Right lung (tissue), 5 donors: ENCODE measurements around the gene NQO2. TPM values are rescaled to one million over a fixed set of nuclear protein-coding genes. Genes with fewer than 3 reads are reported as not detected.
"Not testable (repeated sequence)": the region's sequence is repeated elsewhere in the genome, so short reads cannot be mapped to it uniquely, and the experiment has no call there.

Source experiments
- DNase-seq, 2 donors: peaks; one replicate each; pipeline ENCODE4 v3.0.0-alpha.2; 2013
- polyA plus RNA-seq, 5 donors: library from polyadenylated mRNA; unstranded; fragments of 120-200 nt; gene quantifications; one replicate each; pipeline versions ENCODE4 v1.2.1 to v1.2.3, GENCODE V29; 2013; ENCODE audit warnings: inconsistent platforms in 1 of 5, low replicate concordance in 1 of 5; ENCODE audit not compliant: insufficient read length in 5 of 5, insufficient read depth in 1 of 5

The NQO2 gene
- polyA plus RNA-seq, 5 donors = 25.8 to 36.6 (median 29.5) TPM

DNA sequence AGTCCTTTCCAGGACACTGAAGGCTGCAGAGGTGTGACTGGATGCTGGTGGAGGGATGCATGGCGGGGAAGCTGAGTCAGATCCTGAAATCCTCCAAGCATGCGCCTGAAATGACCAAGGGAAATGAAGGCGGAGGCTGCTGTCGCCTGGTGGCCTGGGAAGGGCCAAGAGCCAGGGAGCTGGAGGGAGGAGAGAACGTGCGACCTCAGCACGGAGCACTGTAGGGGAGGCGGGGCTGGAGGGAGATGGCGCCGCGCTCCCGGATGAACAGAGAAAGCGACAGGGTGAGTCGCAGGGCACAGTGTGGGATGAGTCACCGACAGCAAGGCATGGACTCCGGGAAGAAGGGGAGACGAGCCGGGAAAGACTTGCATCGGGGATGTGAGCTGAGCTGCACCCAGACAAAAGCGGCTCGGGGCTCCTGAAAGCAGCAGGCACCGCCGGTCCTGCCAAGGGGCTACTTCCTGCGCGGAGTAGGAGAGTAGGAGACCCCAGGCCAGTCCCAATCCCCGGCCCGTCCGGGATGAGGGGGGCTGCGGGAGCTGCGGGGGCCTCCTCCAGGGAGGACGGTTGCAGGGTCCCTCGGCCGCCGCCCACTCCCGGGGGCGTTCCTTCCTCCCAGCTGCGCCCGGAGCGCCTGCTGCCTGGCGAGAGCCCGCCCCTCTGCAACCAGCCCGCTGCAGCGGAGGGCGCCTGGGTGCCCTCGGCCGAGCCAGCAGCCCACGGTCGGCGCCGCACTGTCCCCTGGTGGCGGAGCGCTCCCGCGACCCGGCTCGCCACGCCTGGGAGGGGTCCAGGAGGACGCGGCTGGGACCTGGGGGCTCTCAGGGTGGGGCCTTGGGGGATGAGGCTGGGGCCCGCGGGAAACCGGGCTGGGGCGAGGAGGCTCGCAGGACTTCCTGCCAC is 11.0 kb upstream of the NQO2 start:
- peak; percentile 91 to 92 for DNase-seq

GRCh38 chr6:2989332-2990247 is 10.1 kb upstream of the NQO2 start:
- DNase-seq = peak; percentile 98

DNA sequence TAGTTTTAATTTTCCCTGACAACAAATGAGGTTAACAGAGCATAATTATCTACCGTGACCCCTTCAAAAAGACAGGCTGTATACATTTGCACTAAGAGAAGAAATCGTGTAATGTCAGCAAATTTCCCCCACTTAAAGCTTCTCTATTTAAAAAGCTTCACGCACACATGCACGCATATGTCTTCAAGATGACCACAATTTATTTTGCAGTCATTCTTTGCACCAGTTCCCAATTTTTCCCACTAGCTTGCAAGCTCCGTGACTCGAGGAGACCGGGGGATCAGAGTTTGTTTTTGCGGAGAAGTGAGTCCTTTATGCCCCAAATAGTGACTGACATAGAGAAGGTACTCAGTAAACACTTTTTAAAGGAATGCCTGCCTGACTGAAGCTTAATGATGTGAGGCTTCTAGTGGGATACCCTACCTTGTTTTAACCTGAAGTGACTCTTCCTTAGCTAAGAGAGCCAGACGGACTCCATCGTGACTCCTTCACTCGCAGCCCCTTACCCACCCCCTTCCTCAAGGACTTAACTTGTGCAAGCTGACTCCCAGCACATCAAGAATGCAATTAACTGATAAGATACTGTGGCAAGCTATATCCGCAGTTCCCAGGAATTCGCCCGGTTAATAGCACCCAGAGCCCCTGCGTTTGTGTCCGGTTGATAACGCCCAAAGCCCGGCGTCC is 9.3 kb upstream of the NQO2 start:
- DNase-seq = peak; percentile 67 to 76

GRCh38 chr6:2990932-2991506 is 8.7 kb upstream of the NQO2 start:
- DNase-seq = no peak

- DNase-seq = no peak
These were observed 7.2 kb upstream of the NQO2 start for GRCh38 chr6:2992330-2992979.

- no peak for DNase-seq
These were observed 5.9 kb upstream of the NQO2 start for GRCh38 chr6:2993755-2994317.

DNA sequence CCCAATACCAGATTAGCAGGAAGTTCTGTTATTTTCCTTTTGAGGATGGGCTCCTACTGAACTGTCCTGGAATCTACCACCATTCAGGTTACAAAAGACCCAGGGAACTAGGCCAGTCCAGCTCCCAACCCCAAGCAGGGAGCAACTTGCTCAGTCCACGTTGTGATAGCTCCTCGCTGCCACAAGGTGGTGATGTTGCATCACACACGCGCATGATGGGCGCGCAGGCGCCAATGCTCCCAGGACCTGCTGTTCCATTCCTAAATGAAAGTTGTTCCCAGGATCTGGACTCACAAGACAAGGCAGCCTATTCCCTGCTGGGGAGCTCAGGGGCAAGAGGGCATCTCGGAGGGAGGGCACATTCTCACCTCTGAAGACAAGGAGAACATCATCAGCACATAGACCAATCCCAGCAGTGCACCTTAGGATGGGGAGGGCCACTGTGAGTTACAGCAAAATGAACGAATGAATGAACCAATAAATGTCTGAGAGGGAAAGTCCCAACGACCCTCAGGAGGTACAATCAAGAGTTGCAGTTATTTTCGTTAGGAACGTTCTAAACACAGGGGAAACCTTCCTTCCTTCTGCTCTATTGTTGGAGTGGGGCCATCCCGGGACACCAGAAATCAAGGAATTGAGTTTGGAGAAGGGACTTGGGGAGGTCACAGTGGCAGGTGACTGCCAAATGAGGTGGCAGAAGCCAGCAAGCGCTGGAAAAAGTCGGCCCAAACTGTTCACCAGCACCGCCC is 1.3 kb upstream of the NQO2 start:
- DNase-seq = peak in 1 of 2 donors; percentile 9

- no peak for DNase-seq
These were observed 586 bp upstream of the NQO2 start for GRCh38 chr6:2998998-2999617.

GRCh38 chr6:3001146-3001772 is 1.6 kb downstream of the NQO2 start:
- no peak for DNase-seq

GRCh38 chr6:3001773-3002293 is 2.1 kb downstream of the NQO2 start:
- DNase-seq = no peak

GRCh38 chr6:3003226-3003625 is 3.5 kb downstream of the NQO2 start:
- not testable (repeated sequence) for DNase-seq

DNA sequence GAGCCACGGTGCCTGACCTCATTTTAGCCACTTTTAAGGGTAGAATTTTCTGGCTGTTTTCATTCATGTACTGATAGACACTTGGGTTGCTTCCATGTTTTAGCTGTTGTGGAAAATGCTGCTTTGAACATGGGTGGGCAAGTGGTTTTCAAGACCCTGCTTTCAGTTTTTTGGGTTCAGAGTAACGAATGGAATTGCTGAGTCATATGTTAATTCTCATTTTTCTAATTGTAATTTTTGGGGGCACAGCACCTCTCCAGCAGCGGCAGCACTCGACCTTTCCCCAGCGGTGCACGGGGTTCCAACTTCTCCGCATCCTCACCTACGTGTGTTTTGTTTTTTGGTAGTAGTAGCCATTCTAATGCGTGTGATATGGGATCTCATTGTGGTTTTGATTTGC is 5.4 kb downstream of the NQO2 start:
- DNase-seq = no peak

- no peak for DNase-seq
These were observed 6.2 kb downstream of the NQO2 start for GRCh38 chr6:3005874-3006273.

- DNase-seq = no peak
These were observed 6.8 kb downstream of the NQO2 start for GRCh38 chr6:3006476-3006875.

- no peak for DNase-seq
These were observed 7.9 kb downstream of the NQO2 start for GRCh38 chr6:3007571-3007970.

DNA sequence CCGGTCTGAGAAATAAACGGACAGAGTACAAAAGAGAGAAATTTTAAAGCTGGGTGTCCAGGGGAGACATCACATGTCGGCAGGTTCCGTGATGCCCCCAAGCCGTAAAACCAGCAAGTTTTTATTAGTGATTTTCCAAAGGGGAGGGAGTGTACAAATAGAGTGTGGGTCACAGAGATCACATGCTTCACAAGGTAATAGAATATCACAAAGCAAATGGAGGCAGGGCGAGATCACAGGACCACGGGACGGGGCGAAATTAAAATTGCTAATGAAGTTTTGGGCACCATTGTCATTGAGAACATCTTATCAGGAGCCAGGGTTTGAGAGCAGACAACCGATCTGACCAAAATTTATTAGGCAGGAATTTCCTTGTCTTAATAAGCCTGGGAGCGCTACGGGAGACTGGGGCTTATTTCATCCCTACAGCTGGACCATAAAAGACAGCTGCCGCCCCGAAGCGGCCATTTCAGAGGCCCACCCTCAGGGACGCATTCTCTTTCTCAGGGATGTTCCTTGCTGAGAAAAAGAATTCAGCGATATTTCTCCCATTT is 9.1 kb downstream of the NQO2 start:
- DNase-seq = not testable (repeated sequence)

DNA sequence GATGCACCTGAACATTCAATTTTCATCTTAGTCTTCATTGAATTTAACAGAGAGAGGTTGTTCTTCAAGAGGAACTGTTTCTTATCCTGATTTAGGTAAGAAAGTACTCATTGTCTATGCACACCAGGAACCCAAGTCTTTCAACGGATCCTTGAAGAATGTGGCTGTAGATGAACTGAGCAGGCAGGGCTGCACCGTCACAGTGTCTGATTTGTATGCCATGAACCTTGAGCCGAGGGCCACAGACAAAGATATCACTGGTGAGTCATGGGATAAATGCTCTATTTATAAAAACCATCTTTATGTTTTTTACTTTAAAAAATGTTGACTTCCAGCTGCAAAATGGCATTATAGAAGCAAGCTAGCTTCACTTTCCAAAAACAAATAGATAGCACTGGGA is 10.2 kb downstream of the NQO2 start:
- DNase-seq = no peak

DNA sequence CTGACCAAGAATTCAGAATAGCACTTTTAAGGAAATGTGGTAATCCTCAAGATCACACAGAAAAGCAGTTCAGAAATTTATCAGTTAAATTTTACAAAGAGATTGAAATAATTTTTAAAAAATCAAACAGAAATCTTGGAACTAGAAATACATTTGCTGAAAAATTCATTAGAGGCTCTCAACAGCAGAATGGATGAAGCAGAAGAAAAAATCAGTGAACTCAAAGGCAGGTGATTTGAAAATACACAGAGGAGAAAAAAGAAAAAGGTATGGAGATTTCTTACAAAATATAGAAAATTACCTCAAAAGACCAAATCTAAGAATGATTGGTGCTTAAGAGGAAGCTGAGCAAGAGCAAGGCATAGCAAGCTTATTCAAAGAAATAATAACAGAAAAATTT is 11.5 kb downstream of the NQO2 start:
- DNase-seq = no peak
